Right forelimb (tissue), 1 donor: ENCODE data around the gene DNAJB7.
"Not testable (repeated sequence)": the region's sequence is repeated elsewhere in the genome, so short reads cannot be mapped to it uniquely, and the experiment has no call there.

Experiments
- DNase-seq: peaks from one replicate; pipeline ENCODE4 v3.0.0-alpha.2; 2018

DNAJB7 gene

DNA sequence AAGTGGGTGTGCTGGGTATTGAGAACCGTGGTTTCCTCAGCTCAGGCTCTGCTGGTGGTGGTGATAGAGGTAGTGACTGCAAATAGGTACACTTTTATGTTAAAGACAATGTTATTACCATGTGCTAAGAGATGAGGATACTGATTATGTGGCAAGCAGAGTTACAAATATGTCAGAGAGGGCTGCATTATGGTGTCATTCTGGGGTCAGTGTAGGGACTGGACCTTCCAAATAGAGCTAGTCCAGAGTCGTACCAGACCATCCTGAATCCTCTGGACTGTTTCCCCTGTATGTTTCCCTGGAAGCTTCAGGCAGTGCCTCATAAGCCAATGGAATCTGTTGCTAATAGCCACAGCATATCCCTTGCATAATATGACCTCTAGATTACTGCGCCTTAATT is at the start of gene DNAJB7:
DNAJB7 (minus strand) TSS at position 101 of the 400 bp plus-strand sequence. CDS start 119 bp downstream, outside the sequence.
- DNase-seq, result no peak

DNA sequence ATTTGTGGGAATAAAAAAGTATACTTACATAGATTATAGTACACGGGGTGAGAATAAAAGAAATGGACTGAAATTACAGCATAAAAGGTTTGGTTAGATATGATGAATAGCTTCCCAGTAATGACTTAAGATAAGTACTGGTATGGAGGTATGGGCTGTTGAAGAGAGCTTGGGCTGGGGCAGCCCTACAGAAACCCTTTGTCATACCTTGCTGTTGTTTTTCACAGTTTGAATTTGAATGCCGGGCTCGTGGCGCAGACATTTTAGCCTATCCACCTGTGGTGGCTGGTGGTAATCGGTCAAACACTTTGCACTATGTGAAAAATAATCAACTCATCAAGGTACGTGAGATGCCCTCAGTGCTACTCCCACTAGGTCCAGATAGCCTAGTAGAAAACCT is 47.0 kb upstream of the DNAJB7 start:
- no peak for DNase-seq

- no peak for DNase-seq
Measured at GRCh38 chr22:40904101-40904500, 42.2 kb upstream of the DNAJB7 start.

DNA sequence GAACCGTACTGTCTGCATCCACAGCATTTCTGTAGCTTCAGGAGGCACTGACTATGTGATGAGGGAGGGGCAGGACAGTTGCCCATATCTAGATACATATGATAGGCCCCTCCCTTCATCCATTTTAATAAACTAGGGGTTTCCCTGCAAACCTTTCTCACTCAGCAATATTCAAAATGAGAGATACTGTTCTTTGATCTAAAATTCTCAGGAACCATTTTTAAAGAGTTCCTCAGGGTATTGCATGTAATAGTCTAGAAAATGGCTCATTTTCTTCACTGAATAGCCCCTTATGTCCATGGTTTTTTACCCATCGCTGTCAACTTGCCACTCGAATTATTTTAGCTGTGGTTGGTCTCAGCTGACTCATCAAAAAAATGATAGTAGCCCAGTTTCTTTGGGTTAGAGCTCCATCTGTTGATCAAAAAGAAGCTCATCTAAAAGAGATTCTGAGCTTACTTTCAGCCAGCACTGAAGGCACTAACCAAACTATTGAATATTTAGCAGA is 37.0 kb upstream of the DNAJB7 start:
- DNase-seq, result no peak

GRCh38 chr22:40894417-40894816 is 32.5 kb upstream of the DNAJB7 start:
- DNase-seq, result no peak

GRCh38 chr22:40890881-40891280 is 29.0 kb upstream of the DNAJB7 start:
- DNase-seq, result no peak

DNA sequence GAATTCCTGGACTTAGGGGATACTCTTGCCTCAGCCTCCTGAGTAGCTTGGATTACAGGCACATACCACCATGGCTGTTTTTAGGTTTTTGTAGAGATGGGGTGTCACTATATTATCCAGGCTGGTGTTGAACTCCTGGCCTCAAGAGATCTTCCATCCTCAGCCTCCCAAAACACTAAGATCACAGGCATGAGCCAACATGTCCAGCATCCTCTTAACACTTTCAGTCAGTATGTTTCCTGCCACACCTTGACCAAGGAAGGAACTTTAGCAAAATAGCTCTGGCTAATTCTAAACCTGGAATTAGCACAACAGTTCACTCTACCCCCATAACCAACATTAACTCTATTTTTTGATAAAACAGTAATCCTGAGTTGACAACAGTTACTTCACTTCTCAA is 27.2 kb upstream of the DNAJB7 start:
- DNase-seq, result no peak

- no peak for DNase-seq
Measured at GRCh38 chr22:40878922-40879321, 17.0 kb upstream of the DNAJB7 start.

GRCh38 chr22:40877488-40877887 is 15.6 kb upstream of the DNAJB7 start:
- DNase-seq, result no peak

GRCh38 chr22:40876907-40877306 is 15.0 kb upstream of the DNAJB7 start:
- no peak for DNase-seq

- DNase-seq, result no peak
Measured at GRCh38 chr22:40875111-40875510, 13.2 kb upstream of the DNAJB7 start.

DNA sequence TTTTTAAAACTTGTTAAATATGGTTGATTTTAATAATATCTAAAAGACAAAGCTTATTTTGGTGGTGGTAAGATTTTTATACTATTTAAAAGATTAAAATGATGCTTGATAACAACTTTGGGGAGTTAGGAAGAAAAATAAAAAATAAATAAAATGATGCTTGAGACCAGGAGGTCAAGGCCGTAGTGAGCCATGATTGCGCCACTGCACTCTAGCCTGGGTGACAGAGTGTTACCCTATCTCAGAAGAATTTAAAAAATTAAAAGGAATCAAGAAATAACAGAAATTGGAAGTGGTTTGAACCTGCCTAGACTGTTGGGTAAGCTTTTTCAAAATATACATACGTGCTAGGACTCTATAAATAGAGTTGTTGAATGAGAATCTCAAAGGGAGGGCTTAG is 12.1 kb upstream of the DNAJB7 start:
- DNase-seq, result no peak

DNA sequence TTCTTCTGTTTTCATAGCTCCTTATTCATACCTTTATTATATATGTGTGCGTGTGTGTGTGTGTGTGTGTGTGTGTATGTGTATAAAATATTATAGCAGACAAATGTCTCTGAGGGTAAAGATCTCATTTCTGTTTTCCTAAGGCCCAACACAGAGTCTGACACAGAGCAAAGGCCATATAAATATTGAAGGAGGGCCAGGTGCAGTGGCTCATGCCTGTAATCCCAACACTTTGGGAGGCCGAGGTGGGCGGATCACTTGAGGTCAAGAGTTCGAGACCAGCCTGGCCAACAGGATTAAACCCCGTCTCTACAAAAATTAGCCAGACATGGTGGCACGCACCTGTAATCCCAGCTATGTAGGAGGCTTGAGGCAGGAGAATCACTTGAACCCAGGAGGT is 6.5 kb upstream of the DNAJB7 start:
- DNase-seq, result not testable (repeated sequence)

DNA sequence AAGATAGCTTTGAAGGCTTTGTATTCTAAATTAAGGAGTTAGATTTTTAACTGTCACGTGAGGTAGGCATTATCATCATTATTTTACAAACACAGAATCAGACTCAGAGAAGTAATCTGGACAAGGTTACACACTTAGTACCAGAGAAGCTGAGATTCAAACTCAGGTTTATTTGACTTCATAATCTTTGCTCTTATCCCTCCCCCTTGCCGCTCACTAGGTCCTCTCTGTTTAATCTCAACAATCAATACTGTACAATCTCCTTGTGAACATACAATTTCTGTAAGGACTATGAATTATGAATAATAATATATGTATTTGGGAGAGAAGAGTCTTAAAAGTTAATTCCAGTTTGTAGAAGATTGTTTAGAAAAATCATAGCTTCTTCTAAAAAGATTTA is 5.2 kb upstream of the DNAJB7 start:
- DNase-seq, result no peak

DNA sequence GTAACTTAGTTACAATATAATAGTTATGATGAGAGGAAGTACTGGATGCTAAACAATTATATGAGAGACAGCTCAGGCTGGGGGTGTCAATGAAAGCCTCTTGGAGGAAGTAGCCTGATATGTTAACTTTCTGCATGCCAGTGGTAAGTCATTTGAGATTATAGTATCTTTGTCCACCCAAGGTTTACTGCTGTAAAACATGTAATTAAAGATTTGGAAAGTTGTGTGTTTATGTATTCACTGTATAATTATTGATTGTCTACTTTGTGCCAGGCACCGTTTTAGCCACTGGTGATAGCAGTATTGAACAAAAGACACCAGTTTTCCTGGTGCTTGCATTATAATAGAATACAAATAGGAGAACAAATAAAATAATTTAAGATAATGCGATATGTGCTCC is 624 bp upstream of the DNAJB7 start:
- DNase-seq, result no peak

- no peak for DNase-seq
Measured at GRCh38 chr22:40857309-40857855, 4.5 kb downstream of the DNAJB7 start.

DNA sequence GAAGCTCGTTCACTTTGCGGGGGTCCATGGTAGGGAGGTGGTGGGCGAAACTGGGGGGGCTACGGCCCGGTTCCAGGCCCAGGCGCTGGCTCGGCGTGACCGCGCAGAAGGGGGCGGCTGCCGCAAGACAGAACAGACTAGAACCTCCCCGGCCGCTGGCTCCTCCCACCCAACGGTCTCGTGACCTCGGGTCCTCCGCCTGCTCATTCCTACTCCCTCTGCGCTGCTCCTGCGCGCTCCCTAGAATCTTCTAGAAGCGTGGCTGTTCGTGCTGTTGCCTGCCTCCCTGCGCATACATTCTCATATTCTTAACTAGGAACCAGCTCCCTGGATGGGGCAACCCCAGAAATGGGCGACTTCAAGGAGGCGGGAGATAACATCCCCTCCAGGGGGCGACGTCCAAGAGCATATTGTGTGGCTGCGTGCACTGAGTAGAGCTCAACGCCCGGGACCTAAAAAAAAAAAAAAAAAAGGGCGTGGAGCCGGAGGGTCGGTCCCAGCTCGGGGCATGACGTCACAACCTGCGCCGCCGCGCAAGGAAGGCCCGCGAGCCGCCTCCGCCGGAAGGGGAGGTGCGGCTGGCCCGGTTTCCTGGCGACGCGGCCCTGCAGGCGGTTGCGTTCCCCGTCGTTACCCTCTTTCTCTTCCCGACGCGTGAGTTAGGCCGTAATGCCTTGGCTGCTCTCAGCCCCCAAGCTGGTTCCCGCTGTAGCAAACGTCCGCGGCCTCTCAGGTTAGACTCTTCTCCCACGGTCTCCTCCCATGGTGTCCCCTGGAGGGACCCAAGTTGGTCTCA is 5.2 kb downstream of the DNAJB7 start, which contains the start of the genes ST13 and XPNPEP3:
ST13 (minus strand) TSS at position 127 of the 796 bp plus-strand sequence; CDS start at position 28, 99 bp downstream.
XPNPEP3 (plus strand) TSS at position 636 of the 796 bp plus-strand sequence; CDS start at position 670, 34 bp downstream.
- peak; percentile 98 for DNase-seq

DNA sequence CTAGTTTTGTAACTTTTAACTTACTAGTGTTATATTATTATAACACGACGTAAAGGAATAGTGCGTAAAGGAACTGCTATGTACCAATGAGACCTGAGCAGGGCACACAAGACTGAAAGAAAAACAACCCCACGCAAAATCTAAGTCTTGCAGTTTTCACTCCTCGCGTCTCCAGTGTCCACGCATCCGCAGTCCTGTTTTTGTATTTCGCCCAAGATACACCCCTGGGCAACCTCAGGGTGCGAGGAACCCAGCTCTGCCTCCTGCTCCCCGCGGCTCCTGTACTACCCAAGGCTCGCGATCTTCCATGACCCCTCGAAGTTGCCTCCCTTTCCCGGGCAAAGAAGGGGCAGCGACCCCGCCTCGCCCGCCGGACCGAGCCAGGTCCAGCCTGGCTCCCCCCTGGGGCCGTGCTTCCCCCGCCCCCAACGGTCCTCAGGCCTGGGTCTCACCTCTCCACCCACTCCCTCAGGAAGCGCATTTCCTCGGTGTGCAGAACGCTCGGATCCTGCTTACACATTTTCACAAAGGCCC is 5.9 kb downstream of the DNAJB7 start:
- DNase-seq, result no peak

DNA sequence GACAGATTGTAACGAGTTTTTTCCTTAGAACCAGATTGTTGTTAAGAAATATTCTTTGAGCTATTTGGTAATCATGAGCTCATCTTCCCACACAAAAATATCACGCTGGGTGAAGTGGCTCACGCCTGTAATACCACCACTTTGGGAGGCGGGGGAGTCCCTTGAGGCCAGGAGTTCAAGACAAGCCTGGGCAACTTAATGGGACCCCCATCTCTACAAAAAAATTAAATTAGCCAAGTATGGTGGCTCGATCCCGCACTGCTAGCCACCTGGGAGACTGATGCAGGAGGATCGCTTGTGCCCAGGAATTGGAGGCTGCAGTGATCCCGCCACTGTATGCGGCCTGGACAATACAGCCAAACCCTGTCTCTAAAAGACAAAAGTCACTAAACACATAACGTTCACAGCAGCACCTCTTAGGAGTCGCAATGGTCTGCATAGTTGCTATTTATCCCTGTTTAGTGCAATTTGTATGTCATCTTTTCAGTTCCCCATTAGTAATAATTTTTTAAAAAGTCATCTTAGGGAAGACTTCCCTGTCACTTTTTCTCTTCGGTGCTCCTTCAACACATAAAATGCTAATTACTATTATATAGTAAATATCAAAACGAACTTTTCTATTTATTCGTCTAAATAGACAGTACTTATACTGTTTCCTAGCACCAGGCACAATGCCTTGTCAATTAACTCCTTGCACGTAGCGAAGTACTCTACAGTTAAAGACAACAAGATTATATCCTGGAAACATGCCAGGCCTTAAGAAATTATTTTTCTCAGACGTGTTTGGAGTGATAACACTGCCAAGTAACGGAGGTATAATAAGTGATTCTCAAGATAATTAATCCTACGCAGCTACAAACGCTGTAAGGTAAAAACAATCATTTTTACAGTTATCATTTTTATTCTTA is 6.6 kb downstream of the DNAJB7 start:
- DNase-seq, result no peak

DNA sequence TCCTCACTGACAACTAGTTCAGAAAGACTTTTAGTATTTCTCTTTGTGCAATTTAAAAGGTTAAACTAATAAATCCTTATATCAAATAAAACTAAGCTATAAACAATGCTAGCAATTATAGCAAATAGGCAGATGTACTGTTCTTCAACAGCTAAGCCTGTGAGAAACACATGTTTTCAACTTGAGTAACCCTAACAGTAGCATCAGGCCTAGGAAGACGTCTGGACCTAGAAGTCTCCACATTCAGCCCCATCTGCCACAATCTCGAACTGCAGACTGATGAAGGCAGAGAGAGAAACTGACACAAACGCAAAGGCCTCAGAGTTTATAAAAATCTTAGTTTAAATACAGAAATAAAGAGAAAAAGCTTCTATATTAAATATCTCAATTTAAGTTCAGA is 8.0 kb downstream of the DNAJB7 start:
- DNase-seq, result no peak

- no peak for DNase-seq
Measured at GRCh38 chr22:40853333-40853732, 8.6 kb downstream of the DNAJB7 start.

DNA sequence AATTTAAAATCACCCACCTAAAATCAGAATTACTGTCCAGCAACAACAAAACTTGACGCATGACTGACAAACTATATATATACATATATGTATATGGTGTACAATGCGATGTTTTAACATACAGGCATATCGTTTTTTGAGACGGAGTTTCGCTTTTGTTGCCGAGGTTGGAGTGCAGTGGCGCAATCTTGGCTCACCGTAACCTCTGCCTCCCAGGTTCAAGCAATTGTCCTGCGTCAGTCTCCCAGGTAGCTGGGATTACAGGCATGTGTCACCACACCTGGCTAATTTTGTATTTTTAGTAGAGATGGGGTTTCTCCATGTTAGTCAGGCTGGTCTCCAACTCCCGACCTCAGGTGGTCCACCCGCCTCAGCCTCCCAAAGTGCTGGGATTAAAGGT is 16.1 kb downstream of the DNAJB7 start:
- not testable (repeated sequence) for DNase-seq

- no peak for DNase-seq
Measured at GRCh38 chr22:40844951-40845350, 17.0 kb downstream of the DNAJB7 start.
